ENCODE measurements around the gene GTF3C1. TPM values are rescaled to one million over a fixed set of nuclear protein-coding genes. Genes with fewer than 3 reads are reported as not detected.

Gene GTF3C1
- total and polyA plus RNA-seq, 2 experiments from 2014 or later, result 33.4 to 52.1 TPM

- Histone ChIP-seq H3K9me3 (ENCODE audit: low read depth) (no peaks in the 10 kb centered on the region), H3K4me2 (ENCODE audit: unreplicated experiment) (peak overlapping the region; percentile 35), H3F3A (ENCODE audit: insufficient read depth) (no peaks in the 10 kb centered on the region), H3K79me2 (ENCODE audit: insufficient read depth) (no peaks in the 10 kb centered on the region), H3K27ac (peak overlapping the region; percentile 55), H3K9me2 (ENCODE audit: insufficient read depth) (no peaks in the 10 kb centered on the region), H3K4me1 (ENCODE audit: insufficient read depth) (peaks cover 12% of the 10 kb centered on the region), H2AFZ (no peak overlapping the region), H3K36me3 (ENCODE audit: low read depth) (peaks cover 39% of the 10 kb centered on the region; the same call in 1 of the 2 replicates), H3K9ac (peak overlapping the region; percentile 50; the same call in 1 of the 2 replicates), H3K4me3 (no peak overlapping the region), H4K20me1 (ENCODE audit: insufficient read depth) (no peaks in the 10 kb centered on the region), H3K27me3 (replicated peaks; ENCODE audit: insufficient read depth) (no peaks in the 10 kb centered on the region)
- 28 to 29% methylated on average over 13 of the region's 13 CpGs for WGBS, 2 experiments (ENCODE audit: low coverage in 1 of 2, low lambda C conversion rate in 2 of 2, missing lambda C conversion rate in 2 of 2)
- DNase-seq, result peak; percentile 82
- TF ChIP-seq EZH2 (IDR thresholded peaks at IDR 0.05; ENCODE audit: insufficient read depth, poor library complexity, severe bottlenecking) (no peak), EZH2phosphoT487 (IDR thresholded peaks at IDR 0.05; ENCODE audit: insufficient read depth, low read depth) (no peak)
- in situ Hi-C loops (cut with MboI), result no loop called here
Measured at GRCh38 chr16:27495191-27495590, 54.5 kb downstream of the GTF3C1 start.

- no peak for TF ChIP-seq EZH2phosphoT487 (IDR thresholded peaks at IDR 0.05; ENCODE audit: insufficient read depth, low read depth)
- Histone ChIP-seq H2AFZ (no peak overlapping the region), H3F3A (ENCODE audit: insufficient read depth) (no peaks in the 10 kb centered on the region), H4K20me1 (ENCODE audit: insufficient read depth) (no peaks in the 10 kb centered on the region), H3K27ac (no peak overlapping the region), H3K4me2 (ENCODE audit: unreplicated experiment) (no peak overlapping the region), H3K9ac (no peak overlapping the region), H3K36me3 (ENCODE audit: low read depth) (peaks cover 46% of the 10 kb centered on the region), H3K27me3 (replicated peaks; ENCODE audit: insufficient read depth) (no peaks in the 10 kb centered on the region), H3K4me3 (no peak overlapping the region), H3K4me1 (ENCODE audit: insufficient read depth) (peaks cover 12% of the 10 kb centered on the region), H3K9me2 (ENCODE audit: insufficient read depth) (no peaks in the 10 kb centered on the region), H3K9me3 (ENCODE audit: low read depth) (no peaks in the 10 kb centered on the region), H3K79me2 (ENCODE audit: insufficient read depth) (no peaks in the 10 kb centered on the region)
- 93 to 97% methylated on average over 11 of the region's 11 CpGs for WGBS, 2 experiments (ENCODE audit: low coverage in 1 of 2, low lambda C conversion rate in 2 of 2, missing lambda C conversion rate in 2 of 2)
- in situ Hi-C loops (cut with MboI), result no loop called here
- DNase-seq, result no peak
Measured at GRCh38 chr16:27492588-27492979, 57.1 kb downstream of the GTF3C1 start.

- no peak overlapping the region for H2AFZ ChIP-seq
- no peaks in the 10 kb centered on the region for H3K27me3 ChIP-seq (replicated peaks; ENCODE audit: insufficient read depth)
- no peak overlapping the region for H3K9ac ChIP-seq
- H3F3A ChIP-seq (ENCODE audit: insufficient read depth), result no peaks in the 10 kb centered on the region
- no peak overlapping the region for H3K4me2 ChIP-seq (ENCODE audit: unreplicated experiment)
- H3K4me3 ChIP-seq, result no peak overlapping the region
- H3K36me3 ChIP-seq (ENCODE audit: low read depth), result peaks cover 49% of the 10 kb centered on the region
- H3K9me3 ChIP-seq (ENCODE audit: low read depth), result no peaks in the 10 kb centered on the region
- peaks cover 12% of the 10 kb centered on the region for H3K4me1 ChIP-seq (ENCODE audit: insufficient read depth)
- no peak overlapping the region for H3K27ac ChIP-seq
- 90 to 92% methylated on average over 16 of the region's 16 CpGs for WGBS, 2 experiments (ENCODE audit: low coverage in 1 of 2, low lambda C conversion rate in 2 of 2, missing lambda C conversion rate in 2 of 2)
- TF ChIP-seq EZH2phosphoT487 (IDR thresholded peaks at IDR 0.05; ENCODE audit: insufficient read depth, low read depth), result no peak
- TF ChIP-seq EZH2 (IDR thresholded peaks at IDR 0.05; ENCODE audit: insufficient read depth, poor library complexity, severe bottlenecking), result no peak
- no peak for DNase-seq
- no peaks in the 10 kb centered on the region for H4K20me1 ChIP-seq (ENCODE audit: insufficient read depth)
- no peaks in the 10 kb centered on the region for H3K79me2 ChIP-seq (ENCODE audit: insufficient read depth)
- in situ Hi-C loops (cut with MboI), result no loop called here
- no peaks in the 10 kb centered on the region for H3K9me2 ChIP-seq (ENCODE audit: insufficient read depth)
Measured at GRCh38 chr16:27491894-27492587, 57.7 kb downstream of the GTF3C1 start.

GRCh38 chr16:27489906-27490305, 59.8 kb downstream of the GTF3C1 start:
- Histone ChIP-seq H4K20me1 (ENCODE audit: insufficient read depth) (no peaks in the 10 kb centered on the region), H3K36me3 (ENCODE audit: low read depth) (peaks cover 55% of the 10 kb centered on the region), H3K4me1 (ENCODE audit: insufficient read depth) (0 out of 2 replicates have a peak, but pooled peaks cover under 1% of the 10 kb centered on the region), H2AFZ (no peak overlapping the region), H3K27me3 (replicated peaks; ENCODE audit: insufficient read depth) (no peaks in the 10 kb centered on the region), H3K27ac (no peak overlapping the region), H3F3A (ENCODE audit: insufficient read depth) (no peaks in the 10 kb centered on the region), H3K9ac (no peak overlapping the region), H3K79me2 (ENCODE audit: insufficient read depth) (no peaks in the 10 kb centered on the region), H3K9me2 (ENCODE audit: insufficient read depth) (no peaks in the 10 kb centered on the region), H3K4me2 (ENCODE audit: unreplicated experiment) (no peak overlapping the region), H3K9me3 (ENCODE audit: low read depth) (no peaks in the 10 kb centered on the region), H3K4me3 (no peak overlapping the region)
- in situ Hi-C loops (cut with MboI), result no loop called here
- no peak for DNase-seq
- TF ChIP-seq EZH2 (IDR thresholded peaks at IDR 0.05; ENCODE audit: insufficient read depth, poor library complexity, severe bottlenecking), result no peak
- TF ChIP-seq EZH2phosphoT487 (IDR thresholded peaks at IDR 0.05; ENCODE audit: insufficient read depth, low read depth), result no peak
- WGBS, 2 experiments (ENCODE audit: low coverage in 1 of 2, low lambda C conversion rate in 2 of 2, missing lambda C conversion rate in 2 of 2), result 89 to 91% methylated on average over 7 of the region's 7 CpGs
